Fibroblast of lung (primary cell): ENCODE results near the gene PAIP1. TPM values are rescaled to one million over a fixed set of nuclear protein-coding genes. Genes with fewer than 3 reads are reported as not detected.

ENCODE experiments used
- DNase-seq, 2 donors: peaks; one replicate each; pipeline versions ENCODE4 v3.0.0 to v3.0.0-alpha.2; 2010; ENCODE audit warnings: low read depth in 2 of 2
- H2AFZ ChIP-seq: 2 replicates; pipeline ENCODE4 v1.5.1; 2012; ENCODE audit warnings: low read length, control low read depth, inconsistent platforms
- H3K27ac ChIP-seq: 2 replicates; pipeline ENCODE4 v1.5.1; 2011; ENCODE audit warnings: low read length, control low read depth; ENCODE audit not compliant: insufficient read depth
- H3K27me3 ChIP-seq: 2 replicates; pipeline ENCODE4 v1.5.1; 2011; ENCODE audit warnings: mild to moderate bottlenecking, low read length; ENCODE audit not compliant: control insufficient read depth, insufficient read depth
- H3K36me3 ChIP-seq: 2 replicates; pipeline ENCODE4 v1.5.1; 2011; ENCODE audit warnings: low read length; ENCODE audit not compliant: control insufficient read depth, insufficient read depth
- H3K4me1 ChIP-seq: 2 replicates; pipeline ENCODE4 v1.5.1; 2011; ENCODE audit warnings: low read length; ENCODE audit not compliant: control insufficient read depth, insufficient read depth; ENCODE audit errors: extremely low read depth
- H3K4me2 ChIP-seq: 2 replicates; pipeline ENCODE4 v1.5.1; 2011; ENCODE audit warnings: low read length, control low read depth; ENCODE audit not compliant: insufficient read depth; ENCODE audit errors: extremely low read depth
- H3K4me3 ChIP-seq, 4 experiments: fragments of 200-600 bp in 1 of 4; sonication (generic) in 1 of 4; replicated peaks in 1 of 4; 2 replicates each; pipeline ENCODE4 v1.5.1; 2011 to 2016; ENCODE audit warnings: low read length in 4 of 4, low read depth in 3 of 4, mild to moderate bottlenecking in 3 of 4, control low read depth in 2 of 4, inconsistent platforms in 1 of 4, mixed read lengths in 1 of 4; ENCODE audit not compliant: insufficient read depth in 1 of 4; ENCODE audit errors: control extremely low read depth in 1 of 4
- H3K79me2 ChIP-seq: 2 replicates; pipeline ENCODE4 v1.5.1; 2012; ENCODE audit warnings: mild to moderate bottlenecking, low read length, inconsistent platforms; ENCODE audit not compliant: control insufficient read depth, insufficient read depth
- H3K9ac ChIP-seq: 2 replicates; pipeline ENCODE4 v1.5.1; 2011; ENCODE audit warnings: mild to moderate bottlenecking, low read length, control low read depth; ENCODE audit not compliant: insufficient read depth
- H3K9me3 ChIP-seq: 2 replicates; pipeline ENCODE4 v1.5.1; 2012; ENCODE audit warnings: low read depth, low read length; ENCODE audit not compliant: control insufficient read depth, insufficient read depth
- H4K20me1 ChIP-seq: 2 replicates; pipeline ENCODE4 v1.5.1; 2011; ENCODE audit warnings: low read length; ENCODE audit not compliant: control insufficient read depth, insufficient read depth; ENCODE audit errors: extremely low read depth
- EZH2 ChIP-seq: IDR thresholded peaks from 2 replicates; pipeline ENCODE4 v1.5.1; 2012; ENCODE audit warnings: low read length, control low read depth, mild to moderate bottlenecking; ENCODE audit errors: missing control alignments
- polyA plus RNA-seq, 2 donors: library from polyadenylated mRNA; depleted of rRNA in 1 of 2; stranded (reverse) in 1 of 2; unstranded in 1 of 2; fragments of >200 nt; gene quantifications; 2 replicates each; pipeline ENCODE4 v1.2.1, GENCODE V29; 2011 to 2012; ENCODE audit warnings: missing spikeins in 1 of 2
- total RNA-seq: library from RNA; depleted of rRNA; stranded (reverse); fragments of >200 nt; gene quantifications from 2 replicates; pipeline ENCODE4 v1.2.1, GENCODE V29; 2014
- TF ChIP-seq, protein P1 (sequence below), 2 donors: IDR thresholded peaks in 1 of 2; conservative IDR thresholded peaks in 1 of 2; 1 replicate in 1 of 2; 2 replicates in 1 of 2; pipeline ENCODE4 v1.5.1; 2011 to 2012; ENCODE audit warnings: low read length in 2 of 2, control low read depth in 1 of 2, inconsistent platforms in 1 of 2, low read depth in 1 of 2, mild to moderate bottlenecking in 1 of 2

The PAIP1 gene
- total and polyA plus RNA-seq, 2 donors (not counting 1 experiment from before 2014, with no cell fraction given): 85.4 to 120 TPM

DNA sequence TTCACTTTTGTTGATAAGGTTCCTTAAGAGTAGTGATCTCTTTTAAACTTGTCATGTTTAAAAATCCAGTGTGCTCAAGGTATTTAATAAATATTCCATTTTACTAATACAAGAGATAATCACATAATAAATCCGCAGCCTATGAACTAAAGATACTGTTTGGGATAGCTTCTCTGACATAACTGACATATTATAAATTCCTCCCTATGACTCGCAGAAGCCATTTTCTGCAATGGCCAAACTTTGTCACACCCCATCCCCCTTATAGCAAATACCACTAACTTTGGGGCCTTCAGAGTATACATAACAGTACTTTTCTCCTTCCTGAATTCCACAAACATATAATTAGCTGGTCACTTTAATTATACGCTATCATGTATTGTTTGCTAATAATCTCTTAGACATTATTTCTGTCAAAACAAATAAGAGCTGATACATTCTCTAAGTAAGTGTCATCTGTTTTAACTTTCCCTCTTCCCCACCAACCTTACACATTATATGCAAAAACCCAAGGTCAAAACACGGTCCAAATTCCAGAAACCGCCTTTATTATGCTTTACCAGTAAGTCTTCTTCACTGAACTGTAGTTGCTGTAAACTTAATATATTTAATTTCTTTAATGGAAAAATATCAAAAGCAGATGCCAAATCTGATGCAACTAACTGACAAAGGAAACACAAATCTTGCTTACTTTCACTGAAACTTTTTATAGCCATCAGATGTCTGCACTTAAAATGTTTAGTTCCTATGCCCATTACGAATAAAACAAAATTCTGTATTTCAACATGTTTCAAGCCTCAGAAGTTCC is 74.2 kb downstream of the PAIP1 start:
- TF ChIP-seq EZH2: no peak
- TF ChIP-seq, protein P1, sequence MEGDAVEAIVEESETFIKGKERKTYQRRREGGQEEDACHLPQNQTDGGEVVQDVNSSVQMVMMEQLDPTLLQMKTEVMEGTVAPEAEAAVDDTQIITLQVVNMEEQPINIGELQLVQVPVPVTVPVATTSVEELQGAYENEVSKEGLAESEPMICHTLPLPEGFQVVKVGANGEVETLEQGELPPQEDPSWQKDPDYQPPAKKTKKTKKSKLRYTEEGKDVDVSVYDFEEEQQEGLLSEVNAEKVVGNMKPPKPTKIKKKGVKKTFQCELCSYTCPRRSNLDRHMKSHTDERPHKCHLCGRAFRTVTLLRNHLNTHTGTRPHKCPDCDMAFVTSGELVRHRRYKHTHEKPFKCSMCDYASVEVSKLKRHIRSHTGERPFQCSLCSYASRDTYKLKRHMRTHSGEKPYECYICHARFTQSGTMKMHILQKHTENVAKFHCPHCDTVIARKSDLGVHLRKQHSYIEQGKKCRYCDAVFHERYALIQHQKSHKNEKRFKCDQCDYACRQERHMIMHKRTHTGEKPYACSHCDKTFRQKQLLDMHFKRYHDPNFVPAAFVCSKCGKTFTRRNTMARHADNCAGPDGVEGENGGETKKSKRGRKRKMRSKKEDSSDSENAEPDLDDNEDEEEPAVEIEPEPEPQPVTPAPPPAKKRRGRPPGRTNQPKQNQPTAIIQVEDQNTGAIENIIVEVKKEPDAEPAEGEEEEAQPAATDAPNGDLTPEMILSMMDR (conservative IDR thresholded peaks at IDR 0.05 in 1 of 2, IDR thresholded peaks at IDR 0.05 in 1 of 2; ENCODE audit: low read depth in 1 of 2, low read length in 2 of 2): no peak
- no peaks in the 10 kb centered on the region for H3K36me3 ChIP-seq
- H3K9me3 ChIP-seq: no peaks in the 10 kb centered on the region
- H3K4me3 ChIP-seq: peak overlapping the region; percentile 73 to 92 (median 88)
- no peaks in the 10 kb centered on the region for H4K20me1 ChIP-seq
- peaks cover 20% of the 10 kb centered on the region for H3K79me2 ChIP-seq
- peak overlapping the region; percentile 97 for H3K27ac ChIP-seq
- peak overlapping the region; percentile 82 for H3K4me2 ChIP-seq
- H3K4me1 ChIP-seq: no peaks in the 10 kb centered on the region
- peak; percentile 20 to 51 for DNase-seq
- peak overlapping the region; percentile 59 for H2AFZ ChIP-seq
- H3K9ac ChIP-seq: peak overlapping the region; percentile 91
- H3K27me3 ChIP-seq: no peaks in the 10 kb centered on the region

Other genes starting within 250 kb of the PAIP1 start
- gene HMGCS1, start 243.7 kb downstream of the PAIP1 start, total RNA-seq: 93.2 and 253 TPM in 2 replicates
- 118 and 203 TPM in 2 replicates for gene HMGCS1, start 243.7 kb downstream of the PAIP1 start, polyA plus RNA-seq
- 2.0 and 2.8 TPM in 2 replicates for gene CCL28, start 144.7 kb downstream of the PAIP1 start, total RNA-seq
- gene CCL28, start 144.7 kb downstream of the PAIP1 start, polyA plus RNA-seq: 0.71 and 1.1 TPM in 2 replicates
- 16.9 and 24.3 TPM in 2 replicates for gene TMEM267, start 73.2 kb downstream of the PAIP1 start, total RNA-seq
- gene TMEM267, start 73.2 kb downstream of the PAIP1 start, polyA plus RNA-seq: 12.1 and 21.2 TPM in 2 replicates
- 2.6 and 4.1 TPM in 2 replicates for gene C5orf34, start 41.9 kb downstream of the PAIP1 start, total RNA-seq
- gene C5orf34, start 41.9 kb downstream of the PAIP1 start, polyA plus RNA-seq: 2.9 and 4.8 TPM in 2 replicates
- 90.1 and 115 TPM in 2 replicates for gene NNT, start 46.1 kb upstream of the PAIP1 start, total RNA-seq
- gene NNT, start 46.1 kb upstream of the PAIP1 start, polyA plus RNA-seq: 53.2 and 65.7 TPM in 2 replicates